ENCODE results near the gene DNAI4. TPM values are rescaled to one million over a fixed set of nuclear protein-coding genes. Genes with fewer than 3 reads are reported as not detected.

Gene DNAI4
- total RNA-seq, 4 donors from 2014 or later = 13.5 to 23.6 (median 17.2) TPM

DNA sequence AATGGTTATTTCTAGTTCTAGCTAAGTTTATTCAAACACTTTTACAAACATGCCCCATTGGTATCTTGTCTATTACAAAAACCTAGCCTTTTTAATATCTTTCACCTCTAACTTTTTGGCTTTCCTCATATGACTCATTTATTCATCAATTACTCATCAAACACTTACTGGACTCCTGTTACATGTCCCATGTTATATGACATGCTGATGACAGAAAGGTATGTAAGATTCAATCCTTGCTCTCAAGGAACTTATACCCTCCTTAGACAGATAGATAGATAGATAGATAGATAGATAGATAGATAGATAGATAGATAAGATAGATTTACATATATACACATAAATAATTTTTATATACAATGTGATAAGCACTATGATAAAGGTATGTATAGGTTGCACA, 89.7 kb downstream of the DNAI4 start:
- H3K4me3 ChIP-seq = no peak overlapping the region
- H3K27ac ChIP-seq = no peak overlapping the region
- no peaks in the 10 kb centered on the region for H3K27me3 ChIP-seq
- no peak for DNase-seq (ENCODE audit: low spot score in 2 of 2)
- no peaks in the 10 kb centered on the region for H3K4me1 ChIP-seq
- no peak for TF ChIP-seq EP300 (IDR thresholded peaks at IDR 0.05)
- TF ChIP-seq, protein P1, sequence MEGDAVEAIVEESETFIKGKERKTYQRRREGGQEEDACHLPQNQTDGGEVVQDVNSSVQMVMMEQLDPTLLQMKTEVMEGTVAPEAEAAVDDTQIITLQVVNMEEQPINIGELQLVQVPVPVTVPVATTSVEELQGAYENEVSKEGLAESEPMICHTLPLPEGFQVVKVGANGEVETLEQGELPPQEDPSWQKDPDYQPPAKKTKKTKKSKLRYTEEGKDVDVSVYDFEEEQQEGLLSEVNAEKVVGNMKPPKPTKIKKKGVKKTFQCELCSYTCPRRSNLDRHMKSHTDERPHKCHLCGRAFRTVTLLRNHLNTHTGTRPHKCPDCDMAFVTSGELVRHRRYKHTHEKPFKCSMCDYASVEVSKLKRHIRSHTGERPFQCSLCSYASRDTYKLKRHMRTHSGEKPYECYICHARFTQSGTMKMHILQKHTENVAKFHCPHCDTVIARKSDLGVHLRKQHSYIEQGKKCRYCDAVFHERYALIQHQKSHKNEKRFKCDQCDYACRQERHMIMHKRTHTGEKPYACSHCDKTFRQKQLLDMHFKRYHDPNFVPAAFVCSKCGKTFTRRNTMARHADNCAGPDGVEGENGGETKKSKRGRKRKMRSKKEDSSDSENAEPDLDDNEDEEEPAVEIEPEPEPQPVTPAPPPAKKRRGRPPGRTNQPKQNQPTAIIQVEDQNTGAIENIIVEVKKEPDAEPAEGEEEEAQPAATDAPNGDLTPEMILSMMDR (IDR thresholded peaks at IDR 0.05) = no peak
- no peak for TF ChIP-seq POLR2A (IDR thresholded peaks at IDR 0.05)
- no peaks in the 10 kb centered on the region for H3K9me3 ChIP-seq
- H3K36me3 ChIP-seq = no peaks in the 10 kb centered on the region

DNA sequence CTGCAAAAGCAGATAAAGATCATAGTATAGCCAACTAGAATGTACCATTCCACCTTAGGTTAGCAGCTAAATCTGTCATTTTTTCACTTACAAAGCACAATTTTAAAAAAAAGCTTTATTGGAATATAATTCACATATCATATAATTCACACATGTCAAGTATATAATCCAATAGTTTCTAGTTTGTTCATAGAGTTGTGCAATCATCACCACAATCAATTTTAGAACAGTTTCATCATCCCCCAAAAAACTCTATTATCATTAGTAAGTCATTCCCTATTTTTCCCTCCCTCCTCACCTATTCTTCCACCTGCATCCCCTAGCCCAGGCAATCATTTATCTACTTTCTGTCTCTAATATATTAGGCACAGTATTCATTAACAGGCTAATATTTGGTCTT, 91.5 kb downstream of the DNAI4 start:
- Histone ChIP-seq H3K36me3 (peaks cover 0 to 5% (median 0%) of the 10 kb centered on the region in 3 donors), H3K4me3 (no peak overlapping the region), H3K27me3 (no peaks in the 10 kb centered on the region), H3K27ac (no peak overlapping the region), H3K9me3 (no peaks in the 10 kb centered on the region), H3K4me1 (no peaks in the 10 kb centered on the region)
- DNase-seq (ENCODE audit: low spot score in 2 of 2) = no peak
- no peak for TF ChIP-seq EP300 (IDR thresholded peaks at IDR 0.05)
- TF ChIP-seq POLR2A (IDR thresholded peaks at IDR 0.05) = no peak
- TF ChIP-seq, protein P1 (IDR thresholded peaks at IDR 0.05) = no peak

DNA sequence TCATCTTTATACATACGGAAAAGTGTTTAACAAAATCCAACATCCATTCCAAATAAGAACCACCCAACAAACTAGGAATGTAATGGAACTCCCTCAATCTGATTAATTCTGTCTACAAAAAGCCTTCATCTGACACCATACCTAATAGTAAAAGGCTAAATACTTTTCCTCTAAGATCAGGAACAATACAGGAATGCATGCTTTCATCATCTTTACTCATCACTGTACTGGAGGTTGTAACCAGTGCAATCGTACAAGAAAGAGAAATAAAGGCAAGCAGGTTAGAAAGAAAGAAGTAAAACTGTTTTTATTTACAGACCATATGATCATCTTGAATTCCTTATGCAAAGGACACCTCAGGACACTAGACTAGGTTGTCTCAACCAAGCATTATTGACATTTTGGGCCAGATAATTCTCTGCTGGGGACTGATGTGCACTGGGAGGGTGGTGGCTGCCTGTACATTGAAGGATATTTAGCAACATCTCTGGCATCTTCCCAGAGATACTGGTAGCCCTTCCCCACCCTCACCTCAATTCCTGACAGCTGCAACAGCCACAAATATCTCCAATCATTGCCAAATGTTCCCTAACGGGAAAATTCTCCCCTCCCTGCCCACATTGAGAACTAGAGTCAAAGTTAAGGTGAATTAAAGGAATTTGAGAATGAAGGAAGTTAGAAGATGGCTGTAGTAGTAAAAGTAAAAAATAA, 93.0 kb downstream of the DNAI4 start:
- no peaks in the 10 kb centered on the region for H3K4me1 ChIP-seq
- no peaks in the 10 kb centered on the region for H3K9me3 ChIP-seq
- H3K4me3 ChIP-seq = no peak overlapping the region
- DNase-seq (ENCODE audit: low spot score in 2 of 2) = no peak
- no peak for TF ChIP-seq EP300 (IDR thresholded peaks at IDR 0.05)
- TF ChIP-seq POLR2A (IDR thresholded peaks at IDR 0.05) = no peak
- TF ChIP-seq, protein P1 (IDR thresholded peaks at IDR 0.05) = no peak
- no peak overlapping the region for H3K27ac ChIP-seq
- 75 to 89% methylated on average over 3 of the region's 3 CpGs for WGBS, 2 donors
- H3K36me3 ChIP-seq = peaks cover 0 to 7% (median 0%) of the 10 kb centered on the region in 3 donors
- no peaks in the 10 kb centered on the region for H3K27me3 ChIP-seq

DNA sequence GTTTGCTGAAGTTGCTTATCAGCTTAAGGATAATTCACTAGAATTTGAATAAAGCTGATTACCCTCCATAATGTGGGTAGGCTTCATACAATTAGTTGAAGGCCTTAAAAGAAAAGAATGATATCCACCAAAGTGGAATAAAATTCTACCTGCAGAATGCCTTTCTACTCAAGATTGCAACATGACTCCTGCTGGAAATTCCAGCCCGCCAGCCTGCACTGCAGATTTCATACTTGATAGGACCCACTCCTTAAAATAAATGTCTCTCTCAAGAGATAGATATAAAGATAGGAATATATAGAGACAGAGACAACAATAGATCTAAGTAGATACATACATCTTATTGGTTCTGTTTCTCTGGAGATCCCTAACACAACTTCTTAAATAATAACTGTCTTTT, 99.9 kb downstream of the DNAI4 start:
- no peaks in the 10 kb centered on the region for H3K4me1 ChIP-seq
- no peak overlapping the region for H3K4me3 ChIP-seq
- peaks cover 0 to 18% (median 0%) of the 10 kb centered on the region in 3 donors for H3K36me3 ChIP-seq
- no peak for DNase-seq (ENCODE audit: low spot score in 2 of 2)
- no peaks in the 10 kb centered on the region for H3K9me3 ChIP-seq
- H3K27me3 ChIP-seq = no peaks in the 10 kb centered on the region
- TF ChIP-seq EP300 (IDR thresholded peaks at IDR 0.05) (no peak), POLR2A (IDR thresholded peaks at IDR 0.05) (no peak)
- TF ChIP-seq, protein P1 (IDR thresholded peaks at IDR 0.05) = no peak
- 98 to 100% methylated on average over 1 of the region's 1 CpG for WGBS, 2 donors
- H3K27ac ChIP-seq = no peak overlapping the region

DNA sequence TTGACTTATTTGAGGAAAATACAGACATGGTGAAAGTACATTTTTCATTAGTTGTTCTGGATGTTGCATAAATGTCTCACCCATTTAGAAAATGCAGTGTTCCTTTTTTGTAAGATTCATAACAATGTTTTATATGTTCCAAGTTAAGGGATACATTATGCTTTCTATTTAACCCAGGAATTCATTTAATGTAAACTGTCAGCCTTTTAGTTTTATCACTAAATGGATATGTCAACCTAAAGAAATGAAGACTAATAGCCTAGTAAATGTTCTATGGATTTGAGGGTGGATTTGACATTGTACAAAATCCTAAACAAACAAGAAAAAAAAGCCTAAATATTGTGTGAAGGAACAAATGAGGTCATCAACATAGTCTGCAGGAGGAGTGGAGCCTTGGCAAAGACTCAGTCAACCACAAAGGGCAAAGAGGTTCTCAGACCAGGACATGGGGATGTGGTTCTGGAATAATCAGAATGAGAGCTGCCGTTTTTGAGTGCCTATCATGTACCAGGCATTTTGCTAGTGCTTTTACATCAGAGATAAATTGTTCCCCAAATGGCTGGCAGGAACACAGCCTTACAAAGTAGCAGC, 114.8 kb downstream of the DNAI4 start:
- Histone ChIP-seq H3K36me3 (no peaks in the 10 kb centered on the region), H3K27me3 (no peaks in the 10 kb centered on the region), H3K27ac (peak overlapping the region in 1 of 4 donors; percentile 34), H3K4me3 (no peak overlapping the region), H3K4me1 (no peaks in the 10 kb centered on the region), H3K9me3 (no peaks in the 10 kb centered on the region)
- WGBS, 2 donors = 50 to 58% methylated on average over 1 of the region's 1 CpG
- TF ChIP-seq EP300 (IDR thresholded peaks at IDR 0.05) (no peak), POLR2A (IDR thresholded peaks at IDR 0.05) (no peak)
- TF ChIP-seq, protein P1 (IDR thresholded peaks at IDR 0.05) = no peak
- DNase-seq (ENCODE audit: low spot score in 2 of 2) = no peak

Measured in tibial nerve (tissue), 4 donors.